SK-N-SH (cell line): ENCODE measurements around the gene KIF1C. TPM values are rescaled to one million over a fixed set of nuclear protein-coding genes. Genes with fewer than 3 reads are reported as not detected.

Experiments
- CTCF ChIA-PET: fragments of 300-600, 350-600 bp; formaldehyde crosslinking; extraction: SDS; loops from one replicate; lab custom pipeline; 2021; lab: Yijun Ruan, JAX
- POLR2A ChIA-PET: fragments of 350-600 bp; sonication (Branson Sonifier 250); formaldehyde crosslinking; extraction: SDS; loops from one replicate; lab custom pipeline; 2020; ENCODE audit warnings: antibody characterized with exemption, inconsistent platforms; lab: Yijun Ruan, JAX
- DNase-seq: peaks from one replicate; pipeline ENCODE4 v3.0.0; 2012
- H2AFZ ChIP-seq: fragments of 200-600 bp; sonication (generic); 2 replicates; pipeline ENCODE4 v1.8.1; 2016; ENCODE audit warnings: antibody characterized with exemption, mild to moderate bottlenecking, low read depth
- H3F3A ChIP-seq: fragments of 200-600 bp; sonication (generic); replicated peaks from 2 replicates; pipeline ENCODE3; 2016; ENCODE audit warnings: antibody characterized with exemption, mild to moderate bottlenecking; ENCODE audit not compliant: insufficient read depth
- H3K27ac ChIP-seq, 2 experiments: fragments of 200-500 bp in 1 of 2; fragments of 200-600 bp in 1 of 2; sonication (Bioruptor generic) in 1 of 2; sonication (generic), shearing (Covaris generic) in 1 of 2; 2 replicates each; pipeline versions ENCODE4 v1.5.1 to v1.6.1; 2014 to 2016; ENCODE audit warnings: low read depth in 2 of 2, inconsistent platforms in 1 of 2, low read length in 1 of 2, mild to moderate bottlenecking in 1 of 2, mixed read lengths in 1 of 2
- H3K27me3 ChIP-seq: fragments of 200-600 bp; sonication (generic), shearing (Covaris generic); 2 replicates; pipeline ENCODE4 v1.6.1; 2016; ENCODE audit warnings: mixed run types; ENCODE audit not compliant: insufficient read depth
- H3K36me3 ChIP-seq, 2 experiments: fragments of 200-500 bp in 1 of 2; fragments of 200-600 bp in 1 of 2; sonication (Bioruptor generic) in 1 of 2; sonication (generic) in 1 of 2; replicated peaks in 1 of 2; 2 replicates each; pipeline versions ENCODE3 to v1.5.1; 2014 to 2016; ENCODE audit warnings: low read length in 1 of 2, mild to moderate bottlenecking in 1 of 2; ENCODE audit not compliant: insufficient read depth in 2 of 2, control insufficient read depth in 1 of 2
- H3K4me1 ChIP-seq, 2 experiments: fragments of 200-500 bp in 1 of 2; fragments of 200-600 bp in 1 of 2; sonication (Bioruptor generic) in 1 of 2; sonication (generic), shearing (Covaris generic) in 1 of 2; 2 replicates each; pipeline versions ENCODE4 v1.5.1 to v1.6.1; 2014 to 2016; ENCODE audit warnings: low read depth in 1 of 2, low read length in 1 of 2, mixed run types in 1 of 2; ENCODE audit not compliant: insufficient read depth in 2 of 2, control insufficient read depth in 1 of 2
- H3K4me2 ChIP-seq: fragments of 200-600 bp; sonication (generic), shearing (Covaris generic); 2 replicates; pipeline ENCODE4 v1.6.1; 2017; ENCODE audit warnings: mixed run types
- H3K4me3 ChIP-seq, 2 experiments: fragments of 200-500 bp in 1 of 2; fragments of 200-600 bp in 1 of 2; sonication (Bioruptor generic) in 1 of 2; sonication (generic), shearing (Covaris generic) in 1 of 2; 2 replicates each; pipeline versions ENCODE4 v1.5.1 to v1.8.1; 2014 to 2016; ENCODE audit warnings: low read depth in 2 of 2, inconsistent platforms in 1 of 2, low read length in 1 of 2, mild to moderate bottlenecking in 1 of 2, mixed read lengths in 1 of 2, moderate library complexity in 1 of 2
- H3K79me2 ChIP-seq: fragments of 200-600 bp; sonication (generic); 2 replicates; pipeline ENCODE4 v1.8.1; 2017; ENCODE audit warnings: mild to moderate bottlenecking; ENCODE audit not compliant: insufficient read depth
- H3K9ac ChIP-seq: fragments of 200-600 bp; sonication (generic); 2 replicates; pipeline ENCODE4 v1.6.1; 2017; ENCODE audit warnings: mixed run types
- H3K9me2 ChIP-seq: fragments of 200-600 bp; sonication (generic); 2 replicates; pipeline ENCODE4 v1.6.1; 2017; ENCODE audit warnings: mixed run types
- H3K9me3 ChIP-seq: fragments of 200-600 bp; sonication (generic); 2 replicates; pipeline ENCODE4 v1.6.1; 2017; ENCODE audit warnings: mixed run types, mild to moderate bottlenecking, moderate library complexity
- H4K20me1 ChIP-seq: fragments of 200-600 bp; sonication (generic); 2 replicates; pipeline ENCODE4 v1.6.1; 2017; ENCODE audit warnings: mild to moderate bottlenecking, mixed run types; ENCODE audit not compliant: insufficient read depth
- CHD2 ChIP-seq: fragments of 150-350 bp; IDR thresholded peaks from 2 replicates; pipeline ENCODE4 v1.6.1; 2018; ENCODE audit warnings: low read length; ENCODE audit not compliant: partially characterized antibody
- FOSL2 ChIP-seq: IDR thresholded peaks from 2 replicates; pipeline ENCODE4 v1.4.0; 2012; ENCODE audit warnings: low read depth, mild to moderate bottlenecking, moderate library complexity, borderline replicate concordance
- FOXJ3 ChIP-seq: sonication (generic); formaldehyde crosslinking; IDR thresholded peaks from 2 replicates; pipeline ENCODE4 v1.5.1; 2020; ENCODE audit warnings: mild to moderate bottlenecking, missing genetic modification reagents
- FOXM1 ChIP-seq: IDR thresholded peaks from 2 replicates; pipeline ENCODE4 v1.4.0; 2012; ENCODE audit warnings: low read depth, mild to moderate bottlenecking
- MXI1 ChIP-seq: IDR thresholded peaks from 2 replicates; pipeline ENCODE4 v1.6.1; 2012; ENCODE audit warnings: mild to moderate bottlenecking, low read depth, low read length, improper control_type of control experiment
- NFIC ChIP-seq: IDR thresholded peaks from 2 replicates; pipeline ENCODE4 v1.4.0; 2012; ENCODE audit warnings: borderline replicate concordance
- NRF1 ChIP-seq: IDR thresholded peaks from 2 replicates; pipeline ENCODE4 v1.6.1; 2012; ENCODE audit warnings: low read depth, mild to moderate bottlenecking, low read length
- POLR2AphosphoS5 ChIP-seq: IDR thresholded peaks from 2 replicates; pipeline ENCODE4 v1.6.1; 2012; ENCODE audit warnings: low read depth, low read length
- RAD21 ChIP-seq: IDR thresholded peaks from 2 replicates; pipeline ENCODE4 v1.6.1; 2012; ENCODE audit warnings: mild to moderate bottlenecking, low read length
- REST ChIP-seq: IDR thresholded peaks from 2 replicates; pipeline ENCODE4 v1.6.1; 2012; ENCODE audit warnings: mild to moderate bottlenecking, low read depth, low read length, moderate library complexity
- RFX5 ChIP-seq: IDR thresholded peaks from 2 replicates; pipeline ENCODE4 v1.6.1; 2012; ENCODE audit warnings: mild to moderate bottlenecking, improper control_type of control experiment, low read length
- RXRA ChIP-seq: IDR thresholded peaks from 2 replicates; pipeline ENCODE4 v1.4.0; 2012; ENCODE audit warnings: low read depth, mild to moderate bottlenecking, borderline replicate concordance
- SIN3A ChIP-seq: IDR thresholded peaks from 2 replicates; pipeline ENCODE4 v1.6.1; 2012; ENCODE audit warnings: low read depth, mild to moderate bottlenecking, low read length, moderate library complexity, borderline replicate concordance
- SMC3 ChIP-seq: IDR thresholded peaks from 2 replicates; pipeline ENCODE4 v1.6.1; 2012; ENCODE audit warnings: low read depth, low read length, improper control_type of control experiment
- TAF1 ChIP-seq: IDR thresholded peaks from 2 replicates; pipeline ENCODE4 v1.6.1; 2012; ENCODE audit warnings: low read depth, mild to moderate bottlenecking, low read length, moderate library complexity, borderline replicate concordance
- polyA plus RNA-seq, 3 experiments: library from polyadenylated mRNA; depleted of rRNA; stranded (reverse); fragments of >200 nt; gene quantifications; 2 replicates each; pipeline ENCODE4 v1.2.3, GENCODE V29; 2012
- TF ChIP-seq, protein P1 (sequence below): IDR thresholded peaks from 2 replicates; pipeline ENCODE4; 2012
- TF ChIP-seq, protein P2 (sequence below): fragments of 150-350 bp; IDR thresholded peaks from 2 replicates; pipeline ENCODE4 v1.6.1; 2017; ENCODE audit warnings: antibody characterized with exemption, low read length, low read depth, borderline replicate concordance
- TF ChIP-seq, protein P3 (sequence below): IDR thresholded peaks from 2 replicates; pipeline ENCODE4 v1.4.0; 2012; ENCODE audit warnings: low read depth, borderline replicate concordance

KIF1C gene
- polyA plus RNA-seq, 1 of the 3 experiments (the other 2 are of a cell fraction), result 58.2 TPM

GRCh38 chr17:4978726-4979125 lies 19.0 kb upstream of the KIF1C start:
- peaks cover 0 to 2% of the 10 kb centered on the region in 2 experiments; a peak in 1 of 4 replicates for H3K4me1 ChIP-seq
- no peaks in the 10 kb centered on the region for H3K9me3 ChIP-seq
- ChIA-PET CTCF (interaction anchor here (1.5 to 4.0 kb wide), 5 partner anchors 8 to 84 kb away, joined by 5 to 52 read pairs (median 10); partner anchors contain the start of genes CAMTA2, ENO3 and SPAG7), POLR2A (no interaction called here)
- no peak overlapping the region for H3K4me2 ChIP-seq
- peaks cover 15 to 48% of the 10 kb centered on the region in 2 experiments for H3K36me3 ChIP-seq
- no peaks in the 10 kb centered on the region for H3K79me2 ChIP-seq
- H3K27me3 ChIP-seq, result no peaks in the 10 kb centered on the region
- no peaks in the 10 kb centered on the region for H3K9me2 ChIP-seq
- no peak overlapping the region for H3K4me3 ChIP-seq
- no peak overlapping the region for H3K27ac ChIP-seq
- H2AFZ ChIP-seq, result no peak overlapping the region
- DNase-seq, result no peak
- H3K9ac ChIP-seq, result no peak overlapping the region
- no peaks in the 10 kb centered on the region for H3F3A ChIP-seq
- H4K20me1 ChIP-seq, result no peaks in the 10 kb centered on the region
- no peak for TF ChIP-seq REST
- no peak for TF ChIP-seq SIN3A
- TF ChIP-seq MXI1, result no peak
- TF ChIP-seq FOXJ3 (CRISPR knock-in tag), result no peak
- TF ChIP-seq NFIC, result no peak
- TF ChIP-seq NRF1, result no peak
- TF ChIP-seq RAD21, result no peak
- no peak for TF ChIP-seq RFX5
- no peak for TF ChIP-seq FOSL2
- TF ChIP-seq, protein P1, sequence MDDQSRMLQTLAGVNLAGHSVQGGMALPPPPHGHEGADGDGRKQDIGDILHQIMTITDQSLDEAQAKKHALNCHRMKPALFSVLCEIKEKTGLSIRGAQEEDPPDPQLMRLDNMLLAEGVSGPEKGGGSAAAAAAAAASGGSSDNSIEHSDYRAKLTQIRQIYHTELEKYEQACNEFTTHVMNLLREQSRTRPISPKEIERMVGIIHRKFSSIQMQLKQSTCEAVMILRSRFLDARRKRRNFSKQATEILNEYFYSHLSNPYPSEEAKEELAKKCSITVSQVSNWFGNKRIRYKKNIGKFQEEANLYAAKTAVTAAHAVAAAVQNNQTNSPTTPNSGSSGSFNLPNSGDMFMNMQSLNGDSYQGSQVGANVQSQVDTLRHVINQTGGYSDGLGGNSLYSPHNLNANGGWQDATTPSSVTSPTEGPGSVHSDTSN, result no peak
- TF ChIP-seq TAF1, result no peak
- no peak for TF ChIP-seq POLR2AphosphoS5
- TF ChIP-seq CHD2, result no peak
- TF ChIP-seq RXRA, result no peak
- TF ChIP-seq FOXM1, result no peak
- TF ChIP-seq, protein P2, sequence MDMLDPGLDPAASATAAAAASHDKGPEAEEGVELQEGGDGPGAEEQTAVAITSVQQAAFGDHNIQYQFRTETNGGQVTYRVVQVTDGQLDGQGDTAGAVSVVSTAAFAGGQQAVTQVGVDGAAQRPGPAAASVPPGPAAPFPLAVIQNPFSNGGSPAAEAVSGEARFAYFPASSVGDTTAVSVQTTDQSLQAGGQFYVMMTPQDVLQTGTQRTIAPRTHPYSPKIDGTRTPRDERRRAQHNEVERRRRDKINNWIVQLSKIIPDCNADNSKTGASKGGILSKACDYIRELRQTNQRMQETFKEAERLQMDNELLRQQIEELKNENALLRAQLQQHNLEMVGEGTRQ, result no peak
- no peak for TF ChIP-seq SMC3
- TF ChIP-seq, protein P3, sequence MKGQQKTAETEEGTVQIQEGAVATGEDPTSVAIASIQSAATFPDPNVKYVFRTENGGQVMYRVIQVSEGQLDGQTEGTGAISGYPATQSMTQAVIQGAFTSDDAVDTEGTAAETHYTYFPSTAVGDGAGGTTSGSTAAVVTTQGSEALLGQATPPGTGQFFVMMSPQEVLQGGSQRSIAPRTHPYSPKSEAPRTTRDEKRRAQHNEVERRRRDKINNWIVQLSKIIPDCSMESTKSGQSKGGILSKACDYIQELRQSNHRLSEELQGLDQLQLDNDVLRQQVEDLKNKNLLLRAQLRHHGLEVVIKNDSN, result no peak
